Smooth muscle cell (in vitro differentiated cells): ENCODE results near the gene TADA2B. TPM values are rescaled to one million over a fixed set of nuclear protein-coding genes. Genes with fewer than 3 reads are reported as not detected.

Experiments used
- DNase-seq: peaks from one replicate; lab custom pipeline; 2025; ENCODE audit not compliant: unreplicated experiment; lab: John Stamatoyannopoulos, UW
- H2AFZ ChIP-seq: fragments of 200-600 bp; sonication (generic); 2 replicates; pipeline ENCODE4 v1.6.0; 2016; ENCODE audit warnings: antibody characterized with exemption, low read depth, mild to moderate bottlenecking
- H3F3A ChIP-seq: fragments of 200-600 bp; sonication (generic); 2 replicates; pipeline ENCODE4 v1.6.0; 2017; ENCODE audit warnings: antibody characterized with exemption, low read depth
- H3K27ac ChIP-seq: fragments of 200-600 bp; sonication (generic); 2 replicates; pipeline ENCODE4 v1.5.1; 2016; ENCODE audit warnings: low read depth, mild to moderate bottlenecking
- H3K27me3 ChIP-seq: fragments of 200-600 bp; sonication (generic); 2 replicates; pipeline ENCODE4 v1.6.1; 2016; ENCODE audit warnings: low read depth, mild to moderate bottlenecking
- H3K36me3 ChIP-seq: fragments of 200-600 bp; sonication (generic); 2 replicates; pipeline ENCODE4 v1.5.1; 2016; ENCODE audit warnings: low read depth
- H3K4me1 ChIP-seq: fragments of 200-600 bp; sonication (generic); 2 replicates; pipeline ENCODE4 v1.5.1; 2016; ENCODE audit warnings: low read depth
- H3K4me2 ChIP-seq: fragments of 200-600 bp; sonication (generic); 2 replicates; pipeline ENCODE4 v1.6.0; 2016; ENCODE audit warnings: mild to moderate bottlenecking
- H3K4me3 ChIP-seq: fragments of 200-600 bp; sonication (generic); 2 replicates; pipeline ENCODE4 v1.5.1; 2016; ENCODE audit warnings: mild to moderate bottlenecking
- H3K79me2 ChIP-seq: fragments of 200-600 bp; sonication (generic); 2 replicates; pipeline ENCODE4 v1.6.0; 2016; ENCODE audit warnings: low read depth, mild to moderate bottlenecking
- H3K9ac ChIP-seq: fragments of 200-600 bp; sonication (generic); 2 replicates; pipeline ENCODE4 v1.6.0; 2016; ENCODE audit warnings: low read depth
- H3K9me3 ChIP-seq: fragments of 200-600 bp; sonication (generic); replicated peaks from 2 replicates; pipeline ENCODE4 v1.5.1; 2016; ENCODE audit warnings: low read depth
- H4K20me1 ChIP-seq: fragments of 200-600 bp; sonication (generic); 2 replicates; pipeline ENCODE4 v1.6.0; 2016; ENCODE audit warnings: low read depth
- whole genome bisulfite sequencing: methylation state at CpG from one replicate; pipeline ENCODE4 v1.1.7; 2016; ENCODE audit warnings: low lambda C conversion rate; 5-methylcytosine and 5-hydroxymethylcytosine counted together
- polyA plus RNA-seq: library from polyadenylated mRNA; unstranded; fragments of >200 nt; fragmentation: Nextera tagmentation; extraction: Ambion mirVana; gene quantifications from 2 replicates; pipeline ENCODE4 v1.2.1, GENCODE V29; 2016
- total RNA-seq: library from RNA; depleted of rRNA; stranded (reverse); fragments of >200 nt; gene quantifications from 2 replicates; pipeline ENCODE4 v1.2.3, GENCODE V29; 2014
- TF ChIP-seq, protein P1 (sequence below): fragments of 200-600 bp; sonication (generic); IDR thresholded peaks from 2 replicates; pipeline ENCODE4 v1.5.1; 2017; ENCODE audit warnings: borderline replicate concordance, mild to moderate bottlenecking, antibody characterized with exemption; ENCODE audit not compliant: insufficient read depth, poor library complexity, severe bottlenecking

TADA2B gene
- total and polyA plus RNA-seq, 2 experiments from 2014 or later, result 6.3 to 9.1 TPM

GRCh38 chr4:7060346-7061150 lies 17.4 kb downstream of the TADA2B start:
- H3K27ac ChIP-seq, result no peak overlapping the region
- TF ChIP-seq, protein P1, sequence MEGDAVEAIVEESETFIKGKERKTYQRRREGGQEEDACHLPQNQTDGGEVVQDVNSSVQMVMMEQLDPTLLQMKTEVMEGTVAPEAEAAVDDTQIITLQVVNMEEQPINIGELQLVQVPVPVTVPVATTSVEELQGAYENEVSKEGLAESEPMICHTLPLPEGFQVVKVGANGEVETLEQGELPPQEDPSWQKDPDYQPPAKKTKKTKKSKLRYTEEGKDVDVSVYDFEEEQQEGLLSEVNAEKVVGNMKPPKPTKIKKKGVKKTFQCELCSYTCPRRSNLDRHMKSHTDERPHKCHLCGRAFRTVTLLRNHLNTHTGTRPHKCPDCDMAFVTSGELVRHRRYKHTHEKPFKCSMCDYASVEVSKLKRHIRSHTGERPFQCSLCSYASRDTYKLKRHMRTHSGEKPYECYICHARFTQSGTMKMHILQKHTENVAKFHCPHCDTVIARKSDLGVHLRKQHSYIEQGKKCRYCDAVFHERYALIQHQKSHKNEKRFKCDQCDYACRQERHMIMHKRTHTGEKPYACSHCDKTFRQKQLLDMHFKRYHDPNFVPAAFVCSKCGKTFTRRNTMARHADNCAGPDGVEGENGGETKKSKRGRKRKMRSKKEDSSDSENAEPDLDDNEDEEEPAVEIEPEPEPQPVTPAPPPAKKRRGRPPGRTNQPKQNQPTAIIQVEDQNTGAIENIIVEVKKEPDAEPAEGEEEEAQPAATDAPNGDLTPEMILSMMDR, result no peak
- no peak overlapping the region for H3K4me2 ChIP-seq
- H3K79me2 ChIP-seq, result peaks cover 12% of the 10 kb centered on the region
- H3K36me3 ChIP-seq, result peaks cover 10% of the 10 kb centered on the region
- DNase-seq, result no peak
- WGBS, result 97% methylated on average over 20 of the region's 20 CpGs
- no peak overlapping the region for H2AFZ ChIP-seq
- H3K27me3 ChIP-seq, result no peaks in the 10 kb centered on the region
- H3F3A ChIP-seq, result peaks cover 3% of the 10 kb centered on the region
- no peaks in the 10 kb centered on the region for H3K4me1 ChIP-seq
- no peaks in the 10 kb centered on the region for H3K9me3 ChIP-seq
- no peak overlapping the region for H3K4me3 ChIP-seq
- H3K9ac ChIP-seq, result no peak overlapping the region
- H4K20me1 ChIP-seq, result peaks cover 25% of the 10 kb centered on the region

GRCh38 chr4:7061815-7062214 lies 18.6 kb downstream of the TADA2B start:
- Histone ChIP-seq H3K9me3 (no peaks in the 10 kb centered on the region), H3K27me3 (no peaks in the 10 kb centered on the region), H3K4me3 (no peak overlapping the region), H4K20me1 (peaks cover 35% of the 10 kb centered on the region), H3K9ac (no peak overlapping the region), H3K4me2 (no peak overlapping the region), H3K27ac (no peak overlapping the region), H3F3A (peaks cover 3% of the 10 kb centered on the region), H2AFZ (no peak overlapping the region), H3K4me1 (peaks cover 4% of the 10 kb centered on the region), H3K36me3 (peaks cover 10% of the 10 kb centered on the region), H3K79me2 (peaks cover 24% of the 10 kb centered on the region)
- DNase-seq, result no peak
- 92% methylated on average over 6 of the region's 6 CpGs for WGBS
- TF ChIP-seq, protein P1, result no peak

GRCh38 chr4:7062816-7063215 lies 19.6 kb downstream of the TADA2B start:
- Histone ChIP-seq H2AFZ (no peak overlapping the region), H3K79me2 (peaks cover 34% of the 10 kb centered on the region), H3K9me3 (no peaks in the 10 kb centered on the region), H3K4me1 (peaks cover 9% of the 10 kb centered on the region), H3K27me3 (no peaks in the 10 kb centered on the region), H3F3A (peaks cover 3% of the 10 kb centered on the region), H3K9ac (no peak overlapping the region), H3K4me2 (no peak overlapping the region), H3K4me3 (no peak overlapping the region), H4K20me1 (peaks cover 37% of the 10 kb centered on the region), H3K36me3 (peaks cover 10% of the 10 kb centered on the region), H3K27ac (no peak overlapping the region)
- TF ChIP-seq, protein P1, result no peak
- 95% methylated on average over 4 of the region's 4 CpGs for WGBS
- DNase-seq, result no peak

- TF ChIP-seq, protein P1, result no peak
- H2AFZ ChIP-seq, result no peak overlapping the region
- peaks cover 3% of the 10 kb centered on the region for H3F3A ChIP-seq
- no peak overlapping the region for H3K4me3 ChIP-seq
- peaks cover 10% of the 10 kb centered on the region for H3K36me3 ChIP-seq
- 99% methylated on average over 4 of the region's 4 CpGs for WGBS
- no peak overlapping the region for H3K27ac ChIP-seq
- peaks cover 9% of the 10 kb centered on the region for H3K4me1 ChIP-seq
- no peaks in the 10 kb centered on the region for H3K27me3 ChIP-seq
- peaks cover 34% of the 10 kb centered on the region for H3K79me2 ChIP-seq
- DNase-seq, result no peak
- H3K9ac ChIP-seq, result no peak overlapping the region
- H3K9me3 ChIP-seq, result no peaks in the 10 kb centered on the region
- H4K20me1 ChIP-seq, result peaks cover 37% of the 10 kb centered on the region
- no peak overlapping the region for H3K4me2 ChIP-seq
These were observed 20.2 kb downstream of the TADA2B start for GRCh38 chr4:7063362-7063761.
